Hepatocyte (in vitro differentiated cells): ENCODE data around the gene CAMKK1. TPM values are rescaled to one million over a fixed set of nuclear protein-coding genes. Genes with fewer than 3 reads are reported as not detected.
A peak's percentile ranks its signal among the peaks of the same experiment; 100 is the strongest.

ENCODE experiments used
- DNase-seq: peaks from one replicate; pipeline ENCODE4 v3.0.0-alpha.2; 2016; ENCODE audit warnings: low spot score
- H2AFZ ChIP-seq: fragments of 200-600 bp; sonication (generic); 2 replicates; pipeline ENCODE4 v1.6.0; 2016; ENCODE audit warnings: antibody characterized with exemption, mild to moderate bottlenecking
- H3K27ac ChIP-seq: fragments of 200-600 bp; sonication (generic); 2 replicates; pipeline ENCODE4 v1.5.1; 2016; ENCODE audit warnings: mild to moderate bottlenecking
- H3K27me3 ChIP-seq: fragments of 200-600 bp; sonication (generic); 2 replicates; pipeline ENCODE4 v1.6.1; 2016
- H3K36me3 ChIP-seq: fragments of 200-600 bp; sonication (generic); replicated peaks from 2 replicates; pipeline ENCODE4 v1.5.1; 2016; ENCODE audit warnings: low read depth; ENCODE audit not compliant: insufficient read depth
- H3K4me1 ChIP-seq: fragments of 200-600 bp; sonication (generic); 2 replicates; pipeline ENCODE4 v1.5.1; 2016; ENCODE audit warnings: mild to moderate bottlenecking, moderate library complexity; ENCODE audit not compliant: insufficient read depth
- H3K4me2 ChIP-seq: fragments of 200-600 bp; sonication (generic); 2 replicates; pipeline ENCODE4 v1.6.0; 2016
- H3K4me3 ChIP-seq: fragments of 200-600 bp; sonication (generic); 2 replicates; pipeline ENCODE4 v1.5.1; 2016; ENCODE audit warnings: mild to moderate bottlenecking
- H3K79me2 ChIP-seq: fragments of 200-600 bp; sonication (generic); 2 replicates; pipeline ENCODE4 v1.6.0; 2017; ENCODE audit warnings: mild to moderate bottlenecking
- H3K9me2 ChIP-seq: fragments of 200-600 bp; sonication (generic); replicated peaks from 2 replicates; pipeline ENCODE4 v1.6.0; 2017; ENCODE audit warnings: mild to moderate bottlenecking; ENCODE audit not compliant: insufficient read depth
- H3K9me3 ChIP-seq: fragments of 200-600 bp; sonication (generic); 2 replicates; pipeline ENCODE4 v1.5.1; 2016; ENCODE audit warnings: low read depth, mild to moderate bottlenecking
- H4K20me1 ChIP-seq: fragments of 200-600 bp; sonication (generic); 2 replicates; pipeline ENCODE4 v1.6.0; 2016; ENCODE audit warnings: mild to moderate bottlenecking; ENCODE audit not compliant: insufficient read depth, poor library complexity, severe bottlenecking
- CTCF ChIP-seq: fragments of 200-600 bp; sonication (generic); IDR thresholded peaks from 2 replicates; pipeline ENCODE4 v1.5.1; 2016; ENCODE audit warnings: antibody characterized with exemption, mild to moderate bottlenecking; ENCODE audit not compliant: poor library complexity
- EZH2 ChIP-seq: fragments of 200-600 bp; sonication (generic); IDR thresholded peaks from 2 replicates; pipeline ENCODE4 v1.6.1; 2016; ENCODE audit warnings: antibody characterized with exemption, mild to moderate bottlenecking, borderline replicate concordance
- EZH2phosphoT487 ChIP-seq: fragments of 200-600 bp; sonication (generic); IDR thresholded peaks from one replicate; pipeline ENCODE4 v1.6.1; 2018; ENCODE audit warnings: antibody characterized with exemption, mild to moderate bottlenecking, low read depth, moderate library complexity; ENCODE audit not compliant: unreplicated experiment, severe bottlenecking
- WGBS: methylation state at CpG from one replicate; pipeline ENCODE4 v1.1.6; 2016; ENCODE audit warnings: low lambda C conversion rate; ENCODE audit errors: missing lambda C conversion rate; 5-methylcytosine and 5-hydroxymethylcytosine counted together
- polyA plus RNA-seq: library from polyadenylated mRNA; unstranded; fragments of >200 nt; fragmentation: Nextera tagmentation; extraction: Ambion mirVana; gene quantifications from 2 replicates; pipeline ENCODE4 v1.2.1, GENCODE V29; 2016
- total RNA-seq: library from RNA; depleted of rRNA; stranded (reverse); fragments of >200 nt; gene quantifications from 2 replicates; pipeline ENCODE4 v1.2.3, GENCODE V29; 2014

Gene CAMKK1
- total and polyA plus RNA-seq, 2 experiments from 2014 or later: 4.4 to 5.1 TPM

GRCh38 chr17:3935825-3936355, 43.0 kb upstream of the CAMKK1 start:
- Histone ChIP-seq H4K20me1 (no peaks in the 10 kb centered on the region), H3K27ac (no peak overlapping the region), H2AFZ (no peak overlapping the region), H3K27me3 (no peaks in the 10 kb centered on the region), H3K4me1 (no peaks in the 10 kb centered on the region), H3K36me3 (no peaks in the 10 kb centered on the region), H3K9me3 (no peaks in the 10 kb centered on the region), H3K9me2 (no peaks in the 10 kb centered on the region), H3K4me3 (no peak overlapping the region), H3K79me2 (no peaks in the 10 kb centered on the region), H3K4me2 (no peak overlapping the region)
- 92% methylated on average over 9 of the region's 9 CpGs for WGBS
- DNase-seq: peak; percentile 45
- TF ChIP-seq EZH2 (no peak), CTCF (no peak), EZH2phosphoT487 (no peak)

- Histone ChIP-seq H3K27me3 (no peaks in the 10 kb centered on the region), H3K36me3 (no peaks in the 10 kb centered on the region)
These were observed 42.3 kb upstream of the CAMKK1 start for GRCh38 chr17:3935140-3935542.

GRCh38 chr17:3929764-3930163, 36.9 kb upstream of the CAMKK1 start:
- Histone ChIP-seq H3K27me3 (no peaks in the 10 kb centered on the region), H3K4me3 (no peak overlapping the region), H3K9me3 (no peaks in the 10 kb centered on the region), H3K4me1 (peaks cover 17% of the 10 kb centered on the region), H3K9me2 (no peaks in the 10 kb centered on the region), H3K36me3 (no peaks in the 10 kb centered on the region), H4K20me1 (no peaks in the 10 kb centered on the region), H3K27ac (no peak overlapping the region), H2AFZ (no peak overlapping the region), H3K4me2 (no peak overlapping the region), H3K79me2 (no peaks in the 10 kb centered on the region)
- DNase-seq: no peak
- WGBS: 90% methylated on average over 1 of the region's 1 CpG
- TF ChIP-seq EZH2phosphoT487 (no peak), CTCF (no peak), EZH2 (no peak)

More at GRCh38 chr17:3935140-3935542, 42.3 kb upstream of the CAMKK1 start:
- WGBS: 11% methylated on average over 10 of the region's 10 CpGs
- TF ChIP-seq EZH2: no peak
- peak; percentile 67 for TF ChIP-seq CTCF
- H3K4me1 ChIP-seq: no peaks in the 10 kb centered on the region
- DNase-seq: peak; percentile 89
- no peak overlapping the region for H3K4me3 ChIP-seq
- H3K4me2 ChIP-seq: no peak overlapping the region
- no peaks in the 10 kb centered on the region for H3K79me2 ChIP-seq
- no peak overlapping the region for H3K27ac ChIP-seq
- H3K9me2 ChIP-seq: no peaks in the 10 kb centered on the region
- no peak overlapping the region for H2AFZ ChIP-seq
- H4K20me1 ChIP-seq: no peaks in the 10 kb centered on the region
- H3K9me3 ChIP-seq: no peaks in the 10 kb centered on the region

- H3K4me2 ChIP-seq: no peak overlapping the region
- 100% methylated on average over 12 of the region's 12 CpGs for WGBS
- peaks cover 17% of the 10 kb centered on the region for H3K4me1 ChIP-seq
- no peaks in the 10 kb centered on the region for H3K79me2 ChIP-seq
- no peaks in the 10 kb centered on the region for H3K9me3 ChIP-seq
- DNase-seq: no peak
- H3K27me3 ChIP-seq: no peaks in the 10 kb centered on the region
- no peak overlapping the region for H3K27ac ChIP-seq
- no peaks in the 10 kb centered on the region for H4K20me1 ChIP-seq
- TF ChIP-seq EZH2phosphoT487 (no peak), EZH2 (no peak), CTCF (no peak)
- H3K36me3 ChIP-seq: no peaks in the 10 kb centered on the region
- H2AFZ ChIP-seq: no peak overlapping the region
- H3K9me2 ChIP-seq: no peaks in the 10 kb centered on the region
- no peak overlapping the region for H3K4me3 ChIP-seq
These were observed 36.3 kb upstream of the CAMKK1 start for GRCh38 chr17:3929181-3929580.
